ENCODE data around the gene HRH1. TPM values are rescaled to one million over a fixed set of nuclear protein-coding genes. Genes with fewer than 3 reads are reported as not detected.

HRH1 gene
- total and polyA plus RNA-seq, 2 donors (not counting 3 experiments of a cell fraction or from before 2014, with no cell fraction given): 16.2 to 21.2 TPM

DNA sequence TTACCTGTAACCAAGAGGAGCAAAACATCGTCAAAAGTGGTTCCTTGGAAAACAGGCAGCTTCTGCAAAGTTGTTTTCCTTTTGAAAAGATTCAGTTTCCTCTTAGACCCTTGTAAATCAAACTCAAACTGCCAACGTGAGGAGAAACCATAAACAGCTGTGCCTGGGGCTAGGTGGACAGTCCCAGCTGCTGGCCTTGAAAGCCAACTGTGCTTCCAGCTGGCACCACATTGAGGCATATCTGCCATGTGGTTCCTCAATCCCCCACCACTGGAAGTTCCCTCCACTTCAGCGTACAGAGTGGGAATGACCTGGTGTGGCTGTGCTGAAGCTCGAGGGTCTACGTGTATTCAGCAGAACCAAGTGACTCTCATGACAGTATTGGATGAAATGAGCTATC, 40.9 kb downstream of the HRH1 start:
- Histone ChIP-seq H3K4me1 (ENCODE audit: control insufficient read depth, extremely low read depth, insufficient read depth, low read length) (peaks cover 56% of the 10 kb centered on the region), H3K27me3 (ENCODE audit: control insufficient read depth in 2 of 2, insufficient read depth in 2 of 2, low read length in 2 of 2) (no peaks in the 10 kb centered on the region), H3K36me3 (ENCODE audit: control insufficient read depth in 2 of 2, extremely low read depth in 1 of 2, insufficient read depth in 2 of 2, low read length in 2 of 2) (peaks cover 3 to 5% of the 10 kb centered on the region in 2 experiments), H3K9me1 (replicated peaks; ENCODE audit: control insufficient read depth, extremely low read depth, insufficient read depth, low read length) (no peaks in the 10 kb centered on the region), H3K9me3 (replicated peaks; ENCODE audit: control insufficient read depth, insufficient read depth, low read length) (no peaks in the 10 kb centered on the region), H3K4me3 (replicated peaks in 1 of 3; ENCODE audit: insufficient read depth in 1 of 3, low read depth in 1 of 3, low read length in 3 of 3) (no peak overlapping the region), H4K20me1 (replicated peaks; ENCODE audit: control insufficient read depth, extremely low read depth, insufficient read depth, low read length) (no peaks in the 10 kb centered on the region), H3K27ac (ENCODE audit: insufficient read depth, low read depth, low read length) (peak overlapping the region; percentile 67), H3K4me2 (ENCODE audit: insufficient read depth, low read length) (no peak overlapping the region), H2AFZ (ENCODE audit: low read depth, low read length) (no peak overlapping the region), H3K79me2 (ENCODE audit: control insufficient read depth, insufficient read depth, low read length) (peaks cover 23% of the 10 kb centered on the region), H3K9ac (replicated peaks; ENCODE audit: extremely low read depth, insufficient read depth, low read length) (peak overlapping the region; percentile 15)
- TF ChIP-seq GATA2 (IDR thresholded peaks at IDR 0.05; ENCODE audit: insufficient read depth, insufficient read length, low read depth, low read length) (no peak), FOS (IDR thresholded peaks at IDR 0.05; ENCODE audit: borderline replicate concordance, insufficient read depth, low read length) (no peak), POLR2AphosphoS5 (IDR thresholded peaks at IDR 0.05; ENCODE audit: insufficient read depth, low read depth, low read length) (no peak), JUN (IDR thresholded peaks at IDR 0.05; ENCODE audit: borderline replicate concordance, insufficient read depth, insufficient read length, low read depth) (no peak), MYC (IDR thresholded peaks at IDR 0.05; ENCODE audit: low read depth, low read length) (no peak), POLR2A (IDR thresholded peaks at IDR 0.05; ENCODE audit: low read depth, low read length) (no peak), EZH2 (IDR thresholded peaks at IDR 0.05; ENCODE audit: borderline replicate concordance, low read depth, low read length, severe bottlenecking) (no peak)
- TF ChIP-seq, protein P1, sequence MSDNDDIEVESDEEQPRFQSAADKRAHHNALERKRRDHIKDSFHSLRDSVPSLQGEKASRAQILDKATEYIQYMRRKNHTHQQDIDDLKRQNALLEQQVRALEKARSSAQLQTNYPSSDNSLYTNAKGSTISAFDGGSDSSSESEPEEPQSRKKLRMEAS (IDR thresholded peaks at IDR 0.05; ENCODE audit: insufficient read depth, insufficient read length): no peak
- TF ChIP-seq, protein P2, sequence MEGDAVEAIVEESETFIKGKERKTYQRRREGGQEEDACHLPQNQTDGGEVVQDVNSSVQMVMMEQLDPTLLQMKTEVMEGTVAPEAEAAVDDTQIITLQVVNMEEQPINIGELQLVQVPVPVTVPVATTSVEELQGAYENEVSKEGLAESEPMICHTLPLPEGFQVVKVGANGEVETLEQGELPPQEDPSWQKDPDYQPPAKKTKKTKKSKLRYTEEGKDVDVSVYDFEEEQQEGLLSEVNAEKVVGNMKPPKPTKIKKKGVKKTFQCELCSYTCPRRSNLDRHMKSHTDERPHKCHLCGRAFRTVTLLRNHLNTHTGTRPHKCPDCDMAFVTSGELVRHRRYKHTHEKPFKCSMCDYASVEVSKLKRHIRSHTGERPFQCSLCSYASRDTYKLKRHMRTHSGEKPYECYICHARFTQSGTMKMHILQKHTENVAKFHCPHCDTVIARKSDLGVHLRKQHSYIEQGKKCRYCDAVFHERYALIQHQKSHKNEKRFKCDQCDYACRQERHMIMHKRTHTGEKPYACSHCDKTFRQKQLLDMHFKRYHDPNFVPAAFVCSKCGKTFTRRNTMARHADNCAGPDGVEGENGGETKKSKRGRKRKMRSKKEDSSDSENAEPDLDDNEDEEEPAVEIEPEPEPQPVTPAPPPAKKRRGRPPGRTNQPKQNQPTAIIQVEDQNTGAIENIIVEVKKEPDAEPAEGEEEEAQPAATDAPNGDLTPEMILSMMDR (IDR thresholded peaks at IDR 0.05; ENCODE audit: extremely low read depth in 1 of 2, insufficient read depth in 1 of 2, low read depth in 1 of 2, low read length in 2 of 2): no peak
- DNase-seq (ENCODE audit: low read depth, low spot score): peak; percentile 79
- intact Hi-C loops (cut with micrococcal nuclease): loop anchor here (1.0 kb wide), 1 partner anchor 10 kb away; no protein-coding TSS in a partner anchor
- FAIRE-seq: peak; percentile 43
- dilution Hi-C loops (cut with MboI; ENCODE audit: extremely low pct_ligation_motif_present, low sequenced_read_pairs): no loop called here
- no TSS peak for BruUV-seq (replicated peaks)
- CTCF ChIA-PET: interaction anchor here (1.0 to 8.7 kb wide), 10 partner anchors 9 to 140 kb away, joined by 3 to 96 read pairs (median 4); partner anchors contain the start of genes ATG7 and HRH1
- POLR2A ChIA-PET: interaction anchor here (0.6 to 1.6 kb wide), 3 partner anchors 9 to 40 kb away, joined by 3 to 5 read pairs (median 3); no protein-coding TSS in a partner anchor
